Lower leg skin (tissue), 4 donors: ENCODE measurements around the gene SLC41A3. TPM values are rescaled to one million over a fixed set of nuclear protein-coding genes. Genes with fewer than 3 reads are reported as not detected.

Experiments
- DNase-seq, 2 donors: peaks; one replicate each; pipeline ENCODE4 v3.0.0-alpha.2; 2019; ENCODE audit warnings: low spot score in 2 of 2
- H3K4me3 ChIP-seq: fragments of 200-600 bp; sonication (generic); 2 replicates; pipeline ENCODE4 v1.5.1; 2017; ENCODE audit warnings: mild to moderate bottlenecking, low read depth; ENCODE audit not compliant: poor library complexity, severe bottlenecking
- CTCF ChIP-seq, 3 donors: fragments of 450-650 bp; IDR thresholded peaks; one replicate each; pipeline ENCODE4 v1.5.1; 2016; ENCODE audit warnings: antibody characterized with exemption in 3 of 3, mild to moderate bottlenecking in 3 of 3, moderate library complexity in 2 of 3
- POLR2A ChIP-seq, 2 donors: fragments of 450-650 bp; IDR thresholded peaks; one replicate each; pipeline ENCODE4 v1.6.1; 2016 to 2017; ENCODE audit warnings: antibody characterized with exemption in 2 of 2, mild to moderate bottlenecking in 1 of 2, moderate library complexity in 1 of 2
- WGBS, 2 donors: methylation state at CpG; one replicate each; pipeline ENCODE4 v1.1.5; 2018; 5-methylcytosine and 5-hydroxymethylcytosine counted together
- intact Hi-C: fragments of 100-400 bp; cut with DNase I; formaldehyde crosslinking; loops from one replicate; pipeline ENCODE4 v1.15.0; 2023; ENCODE audit warnings: low total_unique reads
- total RNA-seq, 4 donors: library from RNA; depleted of rRNA; stranded (reverse); fragments of >200 nt; gene quantifications; one replicate each; pipeline ENCODE4 v1.1.0, GENCODE V29; 2016

The SLC41A3 gene
- total RNA-seq, 4 donors from 2014 or later = 31.6 to 41.1 (median 37.3) TPM

- 80 to 84% methylated on average over 9 of the region's 9 CpGs for WGBS, 2 donors
- H3K4me3 ChIP-seq = no peak overlapping the region
- intact Hi-C loops = no loop called here
- DNase-seq = peak in 1 of 2 donors; percentile 59
- no peak for TF ChIP-seq CTCF (IDR thresholded peaks at IDR 0.05)
These were observed 30.0 kb upstream of the SLC41A3 start for GRCh38 chr3:126113733-126114442.

GRCh38 chr3:126113238-126113555 is 29.3 kb upstream of the SLC41A3 start:
- intact Hi-C loops = no loop called here
- TF ChIP-seq CTCF (IDR thresholded peaks at IDR 0.05) (no peak), POLR2A (IDR thresholded peaks at IDR 0.05) (no peak)
- no peak overlapping the region for H3K4me3 ChIP-seq
- 78 to 81% methylated on average over 6 of the region's 6 CpGs for whole genome bisulfite sequencing, 2 donors
- DNase-seq = peak in 1 of 2 donors; percentile 74

GRCh38 chr3:126112531-126113237 is 28.8 kb upstream of the SLC41A3 start:
- peak in 1 of 2 donors; percentile 83 for DNase-seq
- intact Hi-C loops = no loop called here
- H3K4me3 ChIP-seq = no peak overlapping the region
- TF ChIP-seq POLR2A (IDR thresholded peaks at IDR 0.05) = no peak
- TF ChIP-seq CTCF (IDR thresholded peaks at IDR 0.05) = no peak
- WGBS, 2 donors = 94 to 96% methylated on average over 11 to 13 of the region's 13 CpGs

GRCh38 chr3:126111566-126112475 is 27.9 kb upstream of the SLC41A3 start:
- no peak overlapping the region for H3K4me3 ChIP-seq
- DNase-seq = peak in 1 of 2 donors; percentile 61
- TF ChIP-seq POLR2A (IDR thresholded peaks at IDR 0.05) = no peak
- no peak for TF ChIP-seq CTCF (IDR thresholded peaks at IDR 0.05)
- intact Hi-C loops = no loop called here
- 90 to 93% methylated on average over 17 to 18 of the region's 18 CpGs for WGBS, 2 donors

- intact Hi-C loops = no loop called here
- peak in 1 of 2 donors; percentile 63 for DNase-seq
- WGBS, 2 donors = 74 to 77% methylated on average over 8 to 10 of the region's 10 CpGs
- no peak for TF ChIP-seq POLR2A (IDR thresholded peaks at IDR 0.05)
- H3K4me3 ChIP-seq = no peak overlapping the region
These were observed 27.2 kb upstream of the SLC41A3 start for GRCh38 chr3:126111126-126111551.
